Smooth muscle cell (in vitro differentiated cells): Measurements from ENCODE around the gene SPEF2. TPM values are rescaled to one million over a fixed set of nuclear protein-coding genes. Genes with fewer than 3 reads are reported as not detected.

Source experiments
- DNase-seq: peaks from one replicate; lab custom pipeline; 2025; ENCODE audit not compliant: unreplicated experiment; lab: John Stamatoyannopoulos, UW
- H2AFZ ChIP-seq: fragments of 200-600 bp; sonication (generic); 2 replicates; pipeline ENCODE4 v1.6.0; 2016; ENCODE audit warnings: antibody characterized with exemption, low read depth, mild to moderate bottlenecking
- H3F3A ChIP-seq: fragments of 200-600 bp; sonication (generic); 2 replicates; pipeline ENCODE4 v1.6.0; 2017; ENCODE audit warnings: antibody characterized with exemption, low read depth
- H3K27ac ChIP-seq: fragments of 200-600 bp; sonication (generic); 2 replicates; pipeline ENCODE4 v1.5.1; 2016; ENCODE audit warnings: low read depth, mild to moderate bottlenecking
- H3K27me3 ChIP-seq: fragments of 200-600 bp; sonication (generic); 2 replicates; pipeline ENCODE4 v1.6.1; 2016; ENCODE audit warnings: low read depth, mild to moderate bottlenecking
- H3K36me3 ChIP-seq: fragments of 200-600 bp; sonication (generic); 2 replicates; pipeline ENCODE4 v1.5.1; 2016; ENCODE audit warnings: low read depth
- H3K4me1 ChIP-seq: fragments of 200-600 bp; sonication (generic); 2 replicates; pipeline ENCODE4 v1.5.1; 2016; ENCODE audit warnings: low read depth
- H3K4me2 ChIP-seq: fragments of 200-600 bp; sonication (generic); 2 replicates; pipeline ENCODE4 v1.6.0; 2016; ENCODE audit warnings: mild to moderate bottlenecking
- H3K4me3 ChIP-seq: fragments of 200-600 bp; sonication (generic); 2 replicates; pipeline ENCODE4 v1.5.1; 2016; ENCODE audit warnings: mild to moderate bottlenecking
- H3K79me2 ChIP-seq: fragments of 200-600 bp; sonication (generic); 2 replicates; pipeline ENCODE4 v1.6.0; 2016; ENCODE audit warnings: low read depth, mild to moderate bottlenecking
- H3K9ac ChIP-seq: fragments of 200-600 bp; sonication (generic); 2 replicates; pipeline ENCODE4 v1.6.0; 2016; ENCODE audit warnings: low read depth
- H3K9me3 ChIP-seq: fragments of 200-600 bp; sonication (generic); replicated peaks from 2 replicates; pipeline ENCODE4 v1.5.1; 2016; ENCODE audit warnings: low read depth
- H4K20me1 ChIP-seq: fragments of 200-600 bp; sonication (generic); 2 replicates; pipeline ENCODE4 v1.6.0; 2016; ENCODE audit warnings: low read depth
- CTCF ChIP-seq: fragments of 200-600 bp; sonication (generic); IDR thresholded peaks from 2 replicates; pipeline ENCODE4 v1.5.1; 2017; ENCODE audit warnings: borderline replicate concordance, mild to moderate bottlenecking, antibody characterized with exemption; ENCODE audit not compliant: insufficient read depth, poor library complexity, severe bottlenecking
- WGBS: methylation state at CpG from one replicate; pipeline ENCODE4 v1.1.7; 2016; ENCODE audit warnings: low lambda C conversion rate; 5-methylcytosine and 5-hydroxymethylcytosine counted together
- polyA plus RNA-seq: library from polyadenylated mRNA; unstranded; fragments of >200 nt; fragmentation: Nextera tagmentation; extraction: Ambion mirVana; gene quantifications from 2 replicates; pipeline ENCODE4 v1.2.1, GENCODE V29; 2016
- small RNA-seq: library from RNA; depleted of rRNA; stranded (forward); fragments of <200 nt; gene quantifications from one replicate; pipeline ENCODE3, GENCODE V24; 2014
- total RNA-seq: library from RNA; depleted of rRNA; stranded (reverse); fragments of >200 nt; gene quantifications from 2 replicates; pipeline ENCODE4 v1.2.3, GENCODE V29; 2014

Gene SPEF2
- total and polyA plus RNA-seq, 2 experiments from 2014 or later = 3.1 to 4.8 TPM

- Histone ChIP-seq H2AFZ (no peak overlapping the region), H3K27me3 (no peaks in the 10 kb centered on the region), H3K4me1 (peaks cover 19% of the 10 kb centered on the region), H3K36me3 (peaks cover 6% of the 10 kb centered on the region), H3K9me3 (no peaks in the 10 kb centered on the region), H3F3A (peaks cover 16% of the 10 kb centered on the region), H3K27ac (no peak overlapping the region), H3K4me3 (no peak overlapping the region), H3K79me2 (no peaks in the 10 kb centered on the region), H4K20me1 (no peaks in the 10 kb centered on the region), H3K4me2 (no peak overlapping the region), H3K9ac (no peak overlapping the region)
- no peak for DNase-seq
- no peak for TF ChIP-seq CTCF
- WGBS = 78% methylated on average over 3 of the region's 3 CpGs
These were observed 245.5 kb downstream of the SPEF2 start for GRCh38 chr5:35863159-35863558.

Small RNA genes within 50 kb of the gene (small RNA-seq; reads per million reads assigned to genes)
- not detected for gene RNU7-130P

Other genes starting within 250 kb of the SPEF2 start
- 15.9 and 16.6 TPM in 2 replicates for gene IL7R, start 239.0 kb downstream of the SPEF2 start, total RNA-seq
- 4.4 and 11.5 TPM in 2 replicates for gene IL7R, start 239.0 kb downstream of the SPEF2 start, polyA plus RNA-seq